ENCODE results near the gene NRTN. TPM values are rescaled to one million over a fixed set of nuclear protein-coding genes. Genes with fewer than 3 reads are reported as not detected.
"Not testable (repeated sequence)": the region's sequence is repeated elsewhere in the genome, so short reads cannot be mapped to it uniquely, and the experiment has no call there.

Gene NRTN
- total RNA-seq, 1 donor from 2014 or later: 0.64 TPM

DNA sequence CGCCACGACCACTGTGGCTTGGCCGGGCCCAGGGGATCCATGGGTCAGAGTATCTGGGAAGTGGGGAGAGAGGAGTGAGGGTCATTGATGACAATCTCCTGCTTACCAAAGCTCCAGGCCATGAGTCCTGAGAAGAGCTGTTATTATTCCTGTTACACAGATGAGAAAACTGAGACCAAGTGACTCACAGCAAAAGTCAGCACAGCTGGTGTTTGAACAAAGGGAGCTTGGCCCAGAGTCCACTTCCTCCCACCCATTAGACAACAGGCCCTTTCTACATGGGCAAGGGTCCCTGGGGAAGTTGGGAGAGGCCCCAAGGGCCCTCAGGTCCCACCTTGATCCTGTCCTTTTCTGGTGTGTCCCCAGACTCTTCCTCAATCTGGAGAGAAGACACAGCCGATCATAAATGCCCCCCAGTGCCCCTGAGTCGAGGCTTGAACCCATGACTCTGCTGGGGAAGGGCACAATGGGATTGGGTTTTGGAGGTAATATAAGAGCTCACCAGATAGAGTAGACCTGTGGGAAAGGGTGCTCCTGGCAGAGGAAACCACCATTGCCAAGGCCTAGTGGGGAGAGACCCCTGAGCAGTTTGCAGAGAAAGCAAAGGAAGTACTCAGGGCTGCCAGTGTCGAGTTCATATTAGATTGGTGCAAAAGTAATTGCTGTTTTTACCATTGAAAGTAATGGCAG lies 27.8 kb downstream of the NRTN start:
- intact Hi-C loops (cut with micrococcal nuclease): no loop called here

DNA sequence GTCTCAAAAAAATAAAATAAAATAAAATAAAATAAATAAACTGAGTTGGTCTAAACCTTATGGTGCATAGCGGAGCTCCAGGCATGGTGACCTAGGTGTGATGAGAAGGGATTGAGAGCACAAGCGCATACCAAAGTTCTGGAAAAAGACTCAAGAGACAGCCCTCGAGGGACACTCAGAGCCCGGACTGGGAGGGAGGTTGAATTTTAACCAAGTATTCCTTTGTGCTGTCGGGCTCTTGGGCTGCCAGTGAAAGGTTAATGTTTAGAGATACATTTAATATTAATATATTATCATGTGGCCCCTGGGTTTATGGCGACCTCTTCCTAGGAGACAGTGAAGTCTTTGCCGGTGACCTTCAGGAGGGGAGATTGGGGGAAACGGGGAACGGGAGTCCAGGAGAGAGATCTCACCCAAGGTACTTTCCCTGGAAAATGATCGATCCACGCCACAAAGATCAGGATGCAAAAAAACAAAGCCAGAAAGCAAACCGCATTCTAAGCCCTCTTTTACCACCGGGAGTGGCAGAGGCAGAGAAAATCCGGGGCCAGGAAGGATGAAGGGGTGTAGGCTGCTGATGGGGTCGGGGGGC lies 33.0 kb downstream of the NRTN start:
- intact Hi-C loops (cut with micrococcal nuclease): no loop called here

DNA sequence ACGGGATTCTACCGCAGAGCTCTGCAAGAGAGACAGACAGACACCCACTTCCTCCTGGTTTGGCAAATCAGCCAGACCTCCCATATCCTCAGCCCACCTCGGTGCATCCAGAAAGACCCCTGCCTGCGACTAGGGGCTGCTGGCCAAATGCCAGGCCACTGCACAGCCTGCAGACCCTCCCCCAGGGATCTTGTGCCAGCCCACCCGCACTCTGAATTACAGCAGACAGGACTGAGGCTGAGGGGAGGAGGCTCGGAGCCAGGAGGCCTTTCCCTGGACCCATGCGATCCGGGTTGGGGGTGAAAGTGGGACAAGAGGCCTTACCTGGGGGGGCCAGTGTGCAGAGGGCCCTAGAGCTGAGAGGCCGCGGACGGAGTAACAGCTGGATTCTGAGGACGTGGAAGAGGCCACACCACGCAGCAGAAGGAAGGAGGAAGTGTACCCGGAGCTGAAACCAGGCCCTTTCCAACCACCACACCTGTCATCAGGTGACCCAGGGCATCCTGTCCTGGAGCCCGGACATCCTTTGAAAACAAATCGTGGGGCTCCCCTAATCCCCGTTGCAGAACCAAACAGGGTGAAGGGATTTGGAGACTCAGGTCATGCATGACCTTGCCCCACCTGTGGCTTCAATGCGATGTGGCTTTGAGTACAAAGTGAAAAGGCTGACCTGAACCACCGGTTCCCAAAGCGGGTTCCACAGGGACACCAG lies 33.6 kb downstream of the NRTN start:
- intact Hi-C loops (cut with micrococcal nuclease): no loop called here

DNA sequence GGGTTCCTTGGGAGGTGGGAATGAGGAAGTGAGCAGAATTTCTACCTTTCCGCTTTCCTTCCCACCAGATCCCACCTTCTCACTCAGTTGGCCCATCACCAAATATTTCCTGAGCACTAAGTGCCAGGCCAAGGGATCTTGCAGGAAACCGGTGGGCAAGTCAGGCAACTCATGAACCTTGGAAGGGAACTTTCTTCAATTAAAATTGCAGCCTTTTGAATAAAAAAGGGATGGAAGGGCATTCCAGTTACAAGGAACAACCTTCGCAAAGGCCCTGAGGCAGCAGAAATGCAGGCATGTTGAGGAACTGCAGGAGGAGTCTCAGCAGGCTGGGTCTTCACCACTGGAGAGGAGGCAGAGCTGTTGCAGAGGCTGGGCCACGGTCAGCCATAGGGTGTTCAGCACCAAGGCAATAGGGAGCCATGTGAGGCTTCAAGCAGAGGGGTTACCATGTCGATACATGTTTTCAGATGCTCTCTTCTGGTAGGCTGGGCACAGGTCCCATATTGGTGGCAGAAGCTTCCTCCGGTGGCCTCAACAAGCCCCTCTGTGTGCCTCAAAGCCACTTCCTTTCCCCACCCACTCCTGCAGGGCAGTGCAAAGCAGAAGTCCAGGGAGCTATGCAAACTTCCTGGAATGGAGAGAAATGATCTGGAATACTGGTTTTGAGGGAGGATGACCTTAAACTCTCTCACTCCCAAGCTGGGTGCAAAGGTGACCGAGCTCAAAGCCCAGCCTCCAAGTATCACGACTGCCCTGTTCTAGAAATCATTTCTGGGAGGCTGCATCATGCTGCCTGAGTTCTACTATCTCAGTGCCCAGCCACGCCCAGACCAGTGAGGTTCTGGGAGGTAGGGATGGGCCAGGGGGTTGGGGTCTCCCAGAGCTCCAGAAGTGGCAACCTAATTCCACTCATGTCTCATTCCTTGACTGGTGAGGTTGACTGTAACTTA lies 34.5 kb downstream of the NRTN start, which contains the start of gene FUT6:
FUT6 (minus strand) TSS at position 638 of the 953 bp plus-strand sequence. CDS start 7,135 bp downstream, outside the sequence.
- intact Hi-C loops (cut with micrococcal nuclease): no loop called here

DNA sequence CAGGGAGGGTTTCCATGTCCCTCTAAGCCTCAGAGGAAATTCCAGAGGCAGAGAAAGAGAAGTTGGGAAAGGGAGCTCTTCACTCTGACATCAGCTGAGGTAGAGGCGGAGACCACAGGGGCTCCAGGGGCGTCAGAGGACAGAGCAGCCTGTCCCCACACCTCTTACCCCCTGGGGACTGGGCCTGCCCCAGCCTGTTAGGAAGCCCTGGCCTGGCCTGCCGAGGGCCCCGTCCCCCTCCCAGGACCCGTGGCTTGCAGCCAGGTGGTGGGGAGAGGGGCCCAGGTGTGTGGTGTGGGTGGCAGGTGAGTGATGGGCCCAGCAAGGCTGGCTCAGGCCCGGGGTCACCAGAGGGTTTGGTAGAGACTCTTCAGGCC lies 36.9 kb downstream of the NRTN start:
- intact Hi-C loops (cut with micrococcal nuclease): not testable (repeated sequence)

DNA sequence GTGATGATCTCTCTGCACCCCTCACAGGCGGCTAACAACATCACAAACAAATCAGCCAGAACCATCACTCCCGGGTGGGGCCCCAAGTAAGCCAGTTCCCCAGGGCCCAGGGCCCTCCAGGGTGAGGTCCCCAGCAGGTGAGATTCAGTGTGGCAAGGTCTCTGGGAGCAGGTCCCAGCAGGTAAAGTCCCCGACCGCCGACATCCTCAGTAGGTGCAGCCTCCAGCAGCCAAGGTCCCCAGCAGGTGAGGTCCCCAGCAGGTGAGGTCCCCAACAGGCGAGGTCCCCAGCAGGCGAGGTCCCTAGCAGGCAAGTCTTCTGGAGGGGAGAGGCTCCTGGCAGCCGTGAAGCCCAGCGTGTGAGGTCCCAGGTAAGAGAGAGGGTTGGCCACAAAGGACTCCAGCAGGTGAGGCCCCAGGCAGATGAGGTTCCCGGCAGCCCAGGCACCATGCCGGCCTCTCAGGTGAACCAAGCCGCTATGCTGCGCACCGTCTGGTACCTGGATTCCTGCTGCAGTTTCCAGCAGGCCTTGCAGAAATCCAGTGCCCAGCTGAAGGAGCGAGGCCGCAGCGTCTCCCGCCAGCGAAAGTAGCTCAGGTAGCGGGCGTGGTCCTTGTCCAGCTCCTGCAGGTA lies 38.5 kb downstream of the NRTN start:
- intact Hi-C loops (cut with micrococcal nuclease): no loop called here

DNA sequence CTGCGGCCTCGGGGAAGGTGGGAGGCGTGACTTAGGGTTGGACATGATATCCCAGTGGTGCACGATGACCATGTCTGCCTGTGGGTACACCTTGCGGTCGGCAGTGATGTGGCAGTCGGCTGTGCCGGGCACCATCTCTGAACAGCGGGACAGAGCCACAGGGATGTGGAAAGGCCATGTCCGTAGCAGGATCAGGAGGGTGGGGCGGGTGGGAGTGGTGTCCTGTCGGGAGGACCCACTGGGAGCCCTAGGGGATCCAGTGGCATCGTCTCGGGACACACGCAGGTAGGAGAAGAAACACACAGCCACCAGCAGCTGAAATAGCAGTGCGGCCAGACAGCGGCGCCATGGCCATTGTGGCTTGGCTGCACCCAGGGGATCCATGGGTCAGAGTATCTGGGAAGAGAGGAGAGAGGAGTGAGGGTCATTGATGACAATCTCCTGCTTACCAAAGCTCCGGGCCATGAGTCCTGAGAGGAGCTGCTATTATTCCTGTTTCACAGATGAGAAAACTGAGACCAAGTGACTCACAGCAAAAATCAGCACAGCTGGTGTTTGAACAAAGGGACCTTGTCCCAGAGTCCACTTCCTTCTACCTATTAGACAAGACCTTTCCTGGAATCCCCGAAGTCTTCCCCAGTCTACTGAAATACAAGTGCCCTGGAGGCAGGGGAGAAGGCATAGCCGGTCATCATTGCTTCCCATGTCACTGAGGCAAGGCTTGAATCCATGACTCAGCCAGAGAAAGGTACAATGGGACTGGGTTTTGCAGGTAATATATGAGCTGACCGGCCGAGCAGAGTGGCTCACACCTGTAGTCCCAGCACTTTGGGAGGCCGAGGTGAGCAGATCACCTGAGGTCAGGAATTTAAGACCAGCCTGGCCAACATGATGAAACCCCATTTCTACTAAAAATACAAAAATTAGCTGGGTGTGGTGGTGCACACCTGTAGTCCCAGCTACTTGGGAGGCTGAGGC lies 39.9 kb downstream of the NRTN start:
- intact Hi-C loops (cut with micrococcal nuclease): no loop called here

DNA sequence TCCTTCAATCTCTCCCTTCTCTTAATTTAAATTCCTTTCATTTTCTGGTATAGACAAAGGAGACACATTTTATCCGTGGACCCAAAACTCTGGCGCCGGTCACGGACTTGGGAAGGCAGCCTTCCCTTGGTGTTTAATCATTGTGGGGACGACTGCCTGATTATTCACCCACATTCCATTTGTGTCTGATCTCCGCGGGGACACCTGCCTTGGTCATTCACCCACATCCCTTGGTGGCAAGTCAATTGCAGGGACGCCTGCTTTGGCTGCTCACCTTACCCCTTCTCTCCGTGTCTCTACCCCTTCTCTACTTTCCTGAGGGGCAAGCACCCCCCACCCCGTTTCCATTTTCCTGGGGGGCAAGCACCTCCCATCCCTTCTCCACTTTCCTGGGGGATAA lies 43.0 kb downstream of the NRTN start:
- intact Hi-C loops (cut with micrococcal nuclease): not testable (repeated sequence)

DNA sequence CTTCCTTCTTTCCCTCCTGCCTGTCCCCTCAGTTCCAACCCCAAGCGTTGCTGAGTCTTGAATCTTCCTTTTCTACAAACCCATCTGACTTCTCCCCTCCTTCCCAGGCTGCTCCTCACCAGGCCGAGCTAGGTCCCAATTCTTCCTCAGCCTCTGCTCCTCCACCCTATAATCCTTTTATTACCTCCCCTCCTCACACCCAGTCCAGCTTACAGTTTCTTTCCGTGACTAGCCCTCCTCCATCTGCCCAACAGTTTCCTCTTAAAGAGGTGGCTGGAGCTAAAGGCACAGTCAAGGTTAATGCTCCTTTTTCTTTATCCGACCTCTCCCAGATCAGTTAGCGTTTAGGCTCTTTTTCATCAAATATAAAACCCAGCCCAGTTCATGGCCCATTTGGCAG lies 43.8 kb downstream of the NRTN start:
- intact Hi-C loops (cut with micrococcal nuclease): not testable (repeated sequence)

DNA sequence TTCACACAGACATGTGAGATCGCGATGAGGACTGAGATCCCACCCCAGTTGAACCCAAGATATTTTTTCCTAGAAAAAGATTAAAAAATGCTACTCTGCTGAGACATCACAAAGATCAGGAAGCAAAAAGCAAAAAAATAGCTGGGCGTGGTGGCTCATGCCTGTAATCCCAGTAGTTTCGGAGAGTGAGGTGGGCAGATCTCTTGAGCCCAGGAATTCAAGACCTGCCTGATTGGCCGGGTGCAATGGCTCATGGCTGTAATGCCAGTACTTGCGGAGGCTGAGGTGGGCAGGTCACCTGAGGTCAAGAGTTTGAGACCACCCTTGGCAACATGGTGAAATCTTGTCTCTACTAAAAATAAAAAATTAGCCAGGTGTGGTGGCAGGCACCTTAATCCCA lies 45.3 kb downstream of the NRTN start:
- intact Hi-C loops (cut with micrococcal nuclease): no loop called here

DNA sequence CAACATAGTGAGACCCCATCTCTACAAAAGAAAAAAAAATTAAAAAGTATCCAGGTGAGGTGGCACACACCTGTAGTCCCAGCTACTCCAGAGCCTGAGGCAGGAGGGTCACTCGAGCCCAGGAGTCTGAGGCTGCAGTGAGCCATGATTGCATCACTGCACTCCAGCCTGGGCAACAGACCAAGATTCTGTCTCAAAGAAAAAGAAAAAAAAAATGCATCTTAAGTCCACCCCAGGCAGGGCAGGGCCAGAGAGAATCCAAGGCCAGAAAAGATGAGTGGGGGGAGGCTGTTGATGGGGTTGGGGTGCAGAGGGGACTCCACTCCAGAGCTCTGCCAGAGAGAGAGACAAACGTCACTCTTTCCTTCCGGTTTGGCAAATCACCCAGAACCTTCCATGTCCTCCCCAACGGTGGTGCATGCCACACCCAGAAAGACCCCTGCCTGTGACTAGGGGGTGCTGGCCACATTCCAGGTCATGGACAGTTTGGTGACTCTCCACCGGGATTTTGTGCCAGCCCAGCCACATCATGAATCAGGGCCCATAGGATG lies 46.0 kb downstream of the NRTN start:
- intact Hi-C loops (cut with micrococcal nuclease): no loop called here

DNA sequence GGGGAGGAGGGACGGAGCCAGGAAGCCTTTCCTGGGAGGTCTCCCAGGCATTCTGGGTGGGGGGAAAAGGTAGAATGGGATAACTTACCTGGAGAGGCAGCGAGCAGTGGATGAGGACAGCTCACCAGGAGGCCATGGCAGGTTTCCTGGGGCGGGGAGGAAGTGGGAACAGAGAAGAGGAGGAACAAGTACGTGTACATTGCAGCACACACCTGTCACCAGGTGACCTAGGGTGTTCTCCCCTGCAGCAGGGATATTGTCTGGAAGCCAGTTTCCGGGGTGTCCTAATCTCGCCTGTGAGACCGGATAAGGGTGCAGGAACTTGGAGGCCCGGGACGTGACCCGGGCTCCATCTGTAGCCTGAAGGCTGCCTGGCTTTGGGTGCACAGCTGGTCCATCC lies 46.4 kb downstream of the NRTN start, which contains the start of gene FUT3:
FUT3 (minus strand) TSS at position 148 of the 400 bp plus-strand sequence.
- intact Hi-C loops (cut with micrococcal nuclease): no loop called here

DNA sequence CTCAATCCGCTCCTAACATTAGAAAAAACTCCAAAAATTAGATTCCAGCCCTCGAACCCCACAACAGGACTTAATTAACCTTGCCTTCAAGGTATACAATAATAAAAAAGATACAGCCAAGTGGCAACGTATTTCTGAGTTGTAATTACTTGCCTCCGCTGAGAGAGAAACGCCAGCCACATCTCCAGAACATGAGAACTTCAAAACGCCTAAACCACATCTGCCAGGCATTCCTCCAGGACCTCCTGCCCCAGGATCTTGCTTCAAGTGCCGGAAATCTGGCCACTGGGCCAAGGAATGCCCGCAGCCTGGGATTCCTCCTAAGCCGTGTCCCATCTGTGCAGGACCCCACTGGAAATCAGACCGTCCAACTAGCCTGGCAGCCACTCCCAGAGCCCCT lies 49.3 kb downstream of the NRTN start:
- intact Hi-C loops (cut with micrococcal nuclease): not testable (repeated sequence)

DNA sequence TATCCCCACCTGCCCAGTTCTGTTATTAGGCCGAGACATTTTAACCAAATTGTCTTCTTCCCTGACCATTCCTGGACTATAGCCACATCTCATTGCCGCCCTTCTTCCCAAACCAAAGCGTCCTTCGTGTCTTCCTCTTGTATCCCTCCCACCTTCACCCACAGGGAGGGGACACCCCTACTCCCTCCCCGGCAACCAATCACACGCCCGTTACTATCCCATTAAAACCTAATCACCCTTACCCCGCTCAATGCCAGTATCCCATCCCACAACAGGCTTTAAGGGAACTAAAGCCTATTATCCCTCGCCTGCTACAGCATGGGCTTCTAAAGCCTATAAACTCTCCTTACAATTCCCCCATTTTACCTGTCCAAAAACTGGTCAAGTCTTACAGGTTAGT lies 50.3 kb downstream of the NRTN start:
- intact Hi-C loops (cut with micrococcal nuclease): not testable (repeated sequence)

DNA sequence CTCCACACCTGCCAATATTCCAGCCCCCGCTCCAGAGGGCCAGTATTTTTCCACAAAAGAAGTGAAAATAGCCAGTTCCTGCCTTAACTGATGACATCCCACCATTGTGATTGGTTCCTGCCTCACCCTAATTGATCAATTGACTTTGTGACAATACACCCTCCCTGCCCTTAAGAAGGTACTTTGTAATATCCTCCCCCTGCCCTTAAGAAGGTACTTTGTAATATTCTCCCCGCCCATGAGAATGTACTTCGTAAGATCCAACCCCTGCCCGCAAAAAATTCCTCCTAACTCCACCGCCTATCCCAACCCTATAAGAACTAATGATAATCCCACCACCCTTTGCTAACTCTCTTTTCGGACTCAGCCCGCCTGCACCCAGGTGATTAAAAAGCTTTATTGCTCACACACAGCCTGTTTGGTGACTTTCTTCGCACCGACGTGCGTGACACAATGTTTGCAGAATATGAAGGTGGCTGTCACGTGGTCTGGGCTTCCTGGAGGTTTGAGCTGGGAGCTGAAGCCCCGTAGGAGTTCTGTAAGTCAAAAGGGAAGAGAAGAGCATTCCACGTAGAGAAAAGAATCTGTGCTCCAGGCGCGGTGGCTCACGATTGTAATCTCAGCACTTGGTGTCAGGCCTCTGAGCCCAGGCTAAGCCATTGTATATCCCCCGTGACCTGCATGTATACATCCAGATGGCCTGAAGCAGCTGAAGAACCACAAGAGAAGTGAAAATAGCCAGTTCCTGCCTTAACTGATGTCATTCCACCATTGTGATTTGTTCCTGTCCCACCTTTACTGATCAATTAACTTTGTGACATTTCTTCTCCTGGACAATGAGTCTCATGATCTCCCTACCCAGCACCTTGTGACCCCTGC lies 52.6 kb downstream of the NRTN start:
- intact Hi-C loops (cut with micrococcal nuclease): no loop called here

DNA sequence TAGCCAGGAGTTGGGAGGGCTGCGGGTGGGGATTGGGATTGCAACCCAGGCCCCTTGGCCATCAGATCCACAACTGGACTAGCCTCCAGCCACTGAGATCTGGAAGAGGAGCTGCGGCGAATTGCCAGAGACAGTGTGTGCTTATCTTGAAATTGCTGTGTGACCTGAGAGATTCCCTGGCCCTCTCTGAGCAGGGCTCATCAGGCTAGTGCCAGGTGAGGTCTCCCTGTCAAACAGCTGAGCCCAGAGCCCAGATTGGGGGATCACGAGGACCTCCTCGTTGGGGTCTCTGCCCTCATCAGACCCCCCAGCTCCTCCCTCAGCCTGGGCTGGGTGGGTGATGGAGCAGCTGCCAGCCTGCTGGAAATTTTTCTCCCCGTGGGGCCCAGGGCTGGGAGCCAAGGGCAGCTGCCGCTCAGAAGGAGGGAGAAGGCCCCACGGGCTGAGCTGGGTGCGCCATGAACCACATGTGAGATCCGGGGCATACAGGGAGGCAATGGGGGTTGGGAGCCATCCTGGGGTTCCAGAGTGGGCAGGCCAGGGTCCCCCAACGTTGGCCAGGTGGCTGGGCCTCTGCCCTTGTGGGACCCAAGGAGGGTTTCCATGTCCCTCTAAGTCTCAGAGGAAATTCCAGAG lies 58.3 kb downstream of the NRTN start:
- intact Hi-C loops (cut with micrococcal nuclease): no loop called here

DNA sequence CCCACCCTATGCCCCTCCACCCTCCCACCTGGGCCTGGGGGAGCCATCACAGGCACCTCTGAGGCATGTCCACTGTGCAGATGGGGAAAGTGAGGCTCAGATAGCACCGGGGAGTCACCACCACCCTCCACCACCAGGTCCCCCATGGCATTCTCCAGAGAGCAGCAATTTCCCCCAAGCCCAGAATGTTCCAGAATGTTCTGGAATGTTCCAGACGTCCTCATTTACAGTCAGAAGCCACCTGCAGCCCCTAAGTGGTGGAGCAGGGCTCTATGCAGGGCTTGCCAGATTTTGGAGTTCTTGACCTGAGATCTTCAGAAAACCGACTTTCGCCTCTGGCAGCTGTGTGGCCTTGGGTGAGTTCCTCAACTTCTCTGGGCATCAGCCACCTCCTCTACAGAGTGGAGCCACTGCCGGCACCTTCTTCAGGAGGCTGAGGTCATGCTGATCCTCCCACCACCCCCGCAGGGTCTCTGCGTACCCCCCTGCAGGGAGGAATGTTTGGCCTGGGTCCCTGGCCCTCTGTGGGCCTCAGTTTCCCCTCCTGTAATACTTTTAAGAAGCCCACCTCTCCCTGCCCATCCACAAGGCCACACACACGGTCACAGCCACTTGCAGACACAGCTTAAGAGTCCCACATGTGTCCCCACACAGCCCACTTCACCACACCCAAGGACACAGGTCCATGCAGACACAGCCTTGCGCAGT lies 59.3 kb downstream of the NRTN start:
- intact Hi-C loops (cut with micrococcal nuclease): no loop called here

Data from T-helper 1 cell treated with Interleukin-12 subunit alpha and Interleukin-12 subunit beta and Interleukin-4 antibody, amounts not matched to agents 30 ng/mL and 1 ng/mL, for 36 hours (primary cell).